ENCODE results near the gene ANKRD23. TPM values are rescaled to one million over a fixed set of nuclear protein-coding genes. Genes with fewer than 3 reads are reported as not detected.

ANKRD23 gene
- total and polyA plus RNA-seq, 2 of the 8 experiments (the other 6 are each of a cell fraction or from before 2014, with no cell fraction given), result 3.4 to 3.5 TPM

DNA sequence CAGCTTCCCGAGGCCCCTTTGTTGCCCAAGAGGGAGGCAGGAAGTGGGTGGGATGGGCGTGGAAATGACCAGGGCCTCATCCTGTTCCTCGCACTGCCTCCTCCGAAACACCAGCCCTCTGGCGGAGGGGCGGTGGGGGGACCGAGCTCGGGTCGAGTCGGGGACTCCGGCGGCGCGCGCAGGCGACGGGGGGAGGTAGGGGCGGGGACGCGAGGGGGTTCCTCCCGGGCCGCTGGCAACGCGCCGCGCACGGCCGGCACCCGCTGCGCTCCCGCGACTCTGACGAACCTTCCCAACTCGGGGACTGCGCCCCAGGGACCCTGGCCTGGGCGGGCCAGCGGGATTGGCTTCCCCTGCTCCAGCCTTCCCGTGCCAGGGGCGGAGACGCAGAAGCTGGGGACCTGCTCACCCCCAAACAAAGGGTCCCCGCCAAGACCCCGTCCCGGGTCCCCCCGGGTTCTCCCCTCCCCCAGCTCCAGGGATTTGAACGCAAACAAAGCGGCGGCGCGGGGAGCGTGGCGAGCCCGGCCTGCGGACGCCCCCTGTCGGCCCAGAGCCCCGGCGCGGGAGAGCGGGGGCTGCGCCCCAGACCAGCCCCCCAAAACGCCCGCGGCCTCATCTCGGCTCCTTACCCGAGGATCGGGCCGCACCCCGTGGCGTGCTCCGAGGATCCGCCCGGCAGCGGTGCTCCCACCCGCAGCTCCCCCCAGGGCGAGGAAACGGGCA lies 24.9 kb upstream of the ANKRD23 start (continued):
- TF ChIP-seq KDM5A (IDR thresholded peaks at IDR 0.05; ENCODE audit: low read length) (no peak), NANOG (IDR thresholded peaks at IDR 0.05; ENCODE audit: insufficient read depth, low read depth, low read length, poor library complexity, severe bottlenecking) (no peak), GABPA (IDR thresholded peaks at IDR 0.05; ENCODE audit: borderline replicate concordance, insufficient read depth, low read length) (no peak), BACH1 (IDR thresholded peaks at IDR 0.05; ENCODE audit: low read length) (peak; percentile 59; the same call in 1 of the 2 replicates), CTBP2 (IDR thresholded peaks at IDR 0.05; ENCODE audit: borderline replicate concordance, insufficient read depth, insufficient read length, low read length) (no peak), ASH2L (IDR thresholded peaks at IDR 0.05; ENCODE audit: low read length) (peak; percentile 46), RFX5 (IDR thresholded peaks at IDR 0.05; ENCODE audit: borderline replicate concordance, low read depth, low read length) (no peak), EP300 (IDR thresholded peaks at IDR 0.05; ENCODE audit: borderline replicate concordance in 1 of 2, low read depth in 2 of 2, low read length in 2 of 2) (no peak), HDAC2 (IDR thresholded peaks at IDR 0.05; ENCODE audit: borderline replicate concordance in 1 of 2, low read depth in 2 of 2, low read length in 2 of 2) (peak in 1 of 2 experiments; percentile 78; a peak in 1 of 4 replicates), SIN3A (conservative IDR thresholded peaks at IDR 0.05 in 1 of 2, IDR thresholded peaks at IDR 0.05 in 1 of 2; ENCODE audit: low read depth in 1 of 2, low read length in 2 of 2) (peak in 1 of 2 experiments; percentile 27; a peak in 2 of 4 replicates), E2F6 (IDR thresholded peaks at IDR 0.05) (0 out of 2 replicates have a peak, but pooled peaks have one; percentile 15), YY1 (IDR thresholded peaks at IDR 0.05; ENCODE audit: low read depth, low read length) (no peak), MAFK (IDR thresholded peaks at IDR 0.05; ENCODE audit: low read depth, low read length) (no peak), TAF7 (optimal IDR thresholded peaks at IDR 0.05; ENCODE audit: borderline replicate concordance, low read depth, low read length) (peak; percentile 25), CTCF (IDR thresholded peaks at IDR 0.05; ENCODE audit: control extremely low read depth in 1 of 3, insufficient read depth in 1 of 3, low read depth in 1 of 3, low read length in 3 of 3) (peak in 2 of 3 experiments; percentile 50 to 52; a peak in 3 of 4 replicates), CEBPB (IDR thresholded peaks at IDR 0.05; ENCODE audit: low read depth, low read length) (0 out of 2 replicates have a peak, but pooled peaks have one; percentile 36)
- TF ChIP-seq, protein P1, sequence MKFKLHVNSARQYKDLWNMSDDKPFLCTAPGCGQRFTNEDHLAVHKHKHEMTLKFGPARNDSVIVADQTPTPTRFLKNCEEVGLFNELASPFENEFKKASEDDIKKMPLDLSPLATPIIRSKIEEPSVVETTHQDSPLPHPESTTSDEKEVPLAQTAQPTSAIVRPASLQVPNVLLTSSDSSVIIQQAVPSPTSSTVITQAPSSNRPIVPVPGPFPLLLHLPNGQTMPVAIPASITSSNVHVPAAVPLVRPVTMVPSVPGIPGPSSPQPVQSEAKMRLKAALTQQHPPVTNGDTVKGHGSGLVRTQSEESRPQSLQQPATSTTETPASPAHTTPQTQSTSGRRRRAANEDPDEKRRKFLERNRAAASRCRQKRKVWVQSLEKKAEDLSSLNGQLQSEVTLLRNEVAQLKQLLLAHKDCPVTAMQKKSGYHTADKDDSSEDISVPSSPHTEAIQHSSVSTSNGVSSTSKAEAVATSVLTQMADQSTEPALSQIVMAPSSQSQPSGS (IDR thresholded peaks at IDR 0.05; ENCODE audit: low read length), result no peak

All from H1 (cell line).